ENCODE results near the gene NLRP7.
"Not testable (repeated sequence)": the region's sequence is repeated elsewhere in the genome, so short reads cannot be mapped to it uniquely, and the experiment has no call there.

The NLRP7 gene

GRCh38 chr19:54947381-54947780, at the start of gene NLRP7:
Gene NLRP7, minus strand, starts transcription at chr19:54947530.
- TF ChIP-seq CTCF (IDR thresholded peaks at IDR 0.05; ENCODE audit: insufficient read depth, low read depth, low read length, missing control alignments) = no peak
- H3K4me3 ChIP-seq (ENCODE audit: low read length) = no peak within 1 kb of the TSS
- no peak for DNase-seq (ENCODE audit: low read depth)

GRCh38 chr19:54995561-54995960, 48.2 kb upstream of the NLRP7 start:
- DNase-seq (ENCODE audit: low read depth) = no peak
- no peak overlapping the region for H3K4me3 ChIP-seq (ENCODE audit: low read length)
- TF ChIP-seq CTCF (IDR thresholded peaks at IDR 0.05; ENCODE audit: insufficient read depth, low read depth, low read length, missing control alignments) = no peak

- H3K4me3 ChIP-seq (ENCODE audit: low read length); DNase-seq (ENCODE audit: low read depth): not testable (repeated sequence)
Observed at GRCh38 chr19:54989531-54989930, 42.2 kb upstream of the NLRP7 start.

- DNase-seq (ENCODE audit: low read depth); H3K4me3 ChIP-seq (ENCODE audit: low read length): not testable (repeated sequence)
Observed at GRCh38 chr19:54982562-54982961, 35.2 kb upstream of the NLRP7 start.

GRCh38 chr19:54973229-54974090, 26.1 kb upstream of the NLRP7 start:
- not testable (repeated sequence) for H3K4me3 ChIP-seq (ENCODE audit: low read length); DNase-seq (ENCODE audit: low read depth)

- not testable (repeated sequence) for H3K4me3 ChIP-seq (ENCODE audit: low read length); DNase-seq (ENCODE audit: low read depth)
Observed at GRCh38 chr19:54971446-54971845, 24.1 kb upstream of the NLRP7 start.

- DNase-seq (ENCODE audit: low read depth) = no peak
- no peak for TF ChIP-seq CTCF (IDR thresholded peaks at IDR 0.05; ENCODE audit: insufficient read depth, low read depth, low read length, missing control alignments)
Observed at GRCh38 chr19:54969647-54970046, 22.3 kb upstream of the NLRP7 start.

GRCh38 chr19:54967611-54968010, 20.3 kb upstream of the NLRP7 start:
- no peak for TF ChIP-seq CTCF (IDR thresholded peaks at IDR 0.05; ENCODE audit: insufficient read depth, low read depth, low read length, missing control alignments)

More at GRCh38 chr19:54969647-54970046, 22.3 kb upstream of the NLRP7 start:
- no peak overlapping the region for H3K4me3 ChIP-seq (ENCODE audit: low read length)

GRCh38 chr19:54965055-54965454, 17.7 kb upstream of the NLRP7 start:
- not testable (repeated sequence) for H3K4me3 ChIP-seq (ENCODE audit: low read length); DNase-seq (ENCODE audit: low read depth)

More at GRCh38 chr19:54967611-54968010, 20.3 kb upstream of the NLRP7 start:
- DNase-seq (ENCODE audit: low read depth) = no peak
- H3K4me3 ChIP-seq (ENCODE audit: low read length) = no peak overlapping the region

GRCh38 chr19:54959840-54960239, 12.5 kb upstream of the NLRP7 start:
- no peak for DNase-seq (ENCODE audit: low read depth)
- no peak for TF ChIP-seq CTCF (IDR thresholded peaks at IDR 0.05; ENCODE audit: insufficient read depth, low read depth, low read length, missing control alignments)
- H3K4me3 ChIP-seq (ENCODE audit: low read length) = no peak overlapping the region

Data from epithelial cell of esophagus (primary cell).